BJ (cell line): Measurements from ENCODE around the gene MRPL16. TPM values are rescaled to one million over a fixed set of nuclear protein-coding genes. Genes with fewer than 3 reads are reported as not detected.

ENCODE experiments used
- CTCF ChIA-PET: fragments of 350-600 bp; formaldehyde crosslinking; extraction: SDS; loops from one replicate; lab custom pipeline; 2021; ENCODE audit warnings: antibody characterized with exemption, inconsistent platforms; lab: Yijun Ruan, JAX
- POLR2A ChIA-PET: fragments of 300-600 bp; sonication (Branson Sonifier 250); formaldehyde crosslinking; extraction: SDS; loops from one replicate; lab custom pipeline; 2021; ENCODE audit warnings: antibody characterized with exemption; lab: Charles Lee
- DNase-seq: peaks from one replicate; pipeline ENCODE4 v3.0.0-alpha.2; 2011; ENCODE audit warnings: low read depth
- H3K27me3 ChIP-seq: 2 replicates; pipeline ENCODE4 v1.6.0; 2011; ENCODE audit warnings: low read length; ENCODE audit not compliant: control insufficient read depth, insufficient read depth
- H3K36me3 ChIP-seq: 2 replicates; pipeline ENCODE4 v1.5.1; 2011; ENCODE audit warnings: low read length; ENCODE audit not compliant: control insufficient read depth, insufficient read depth
- H3K4me3 ChIP-seq: 2 replicates; pipeline ENCODE4 v1.5.1; 2011; ENCODE audit warnings: low read depth, mild to moderate bottlenecking, control low read depth, low read length
- polyA plus RNA-seq: library from polyadenylated mRNA; depleted of rRNA; stranded (reverse); fragments of >200 nt; gene quantifications from 2 replicates; pipeline ENCODE4 v1.2.3, GENCODE V29; 2011; rRNA removed
- TF ChIP-seq, protein P1 (sequence below): IDR thresholded peaks from 2 replicates; pipeline ENCODE4 v1.5.1; 2011; ENCODE audit warnings: low read depth, mild to moderate bottlenecking, control low read depth, inconsistent platforms, low read length, moderate library complexity; ENCODE audit not compliant: insufficient read depth

MRPL16 gene
- polyA plus RNA-seq, 1 experiment = 47.0 TPM

DNA sequence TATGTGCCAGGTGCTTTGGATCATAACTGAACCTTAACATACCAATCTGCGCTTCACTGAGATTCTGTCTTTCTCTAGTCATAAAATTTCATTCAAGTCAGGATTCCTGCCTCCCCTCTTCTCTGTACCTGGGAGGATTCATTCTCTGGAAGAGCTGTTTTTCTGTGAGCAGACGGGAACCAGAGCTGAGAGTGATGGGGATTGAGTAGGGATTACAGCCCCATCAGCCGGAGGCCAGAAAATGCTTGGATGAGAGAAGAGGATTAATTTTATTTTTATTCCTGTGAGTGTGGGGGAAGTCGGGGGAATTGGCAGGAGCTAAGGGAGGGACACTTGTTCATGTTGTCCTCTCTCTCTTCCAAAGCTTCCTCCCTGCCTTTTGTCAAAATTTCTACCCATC, 50.7 kb downstream of the MRPL16 start:
- Histone ChIP-seq H3K27me3 (no peaks in the 10 kb centered on the region), H3K4me3 (no peak overlapping the region), H3K36me3 (no peaks in the 10 kb centered on the region)
- POLR2A ChIA-PET = interaction anchor here (0.5 kb wide), 1 partner anchor 41 kb away, joined by 15 read pairs; no protein-coding TSS in a partner anchor
- DNase-seq = no peak
- CTCF ChIA-PET = interaction anchor here (1.0 to 1.6 kb wide), 2 partner anchors 26 to 42 kb away, joined by 3 to 4 read pairs; no protein-coding TSS in a partner anchor
- TF ChIP-seq, protein P1, sequence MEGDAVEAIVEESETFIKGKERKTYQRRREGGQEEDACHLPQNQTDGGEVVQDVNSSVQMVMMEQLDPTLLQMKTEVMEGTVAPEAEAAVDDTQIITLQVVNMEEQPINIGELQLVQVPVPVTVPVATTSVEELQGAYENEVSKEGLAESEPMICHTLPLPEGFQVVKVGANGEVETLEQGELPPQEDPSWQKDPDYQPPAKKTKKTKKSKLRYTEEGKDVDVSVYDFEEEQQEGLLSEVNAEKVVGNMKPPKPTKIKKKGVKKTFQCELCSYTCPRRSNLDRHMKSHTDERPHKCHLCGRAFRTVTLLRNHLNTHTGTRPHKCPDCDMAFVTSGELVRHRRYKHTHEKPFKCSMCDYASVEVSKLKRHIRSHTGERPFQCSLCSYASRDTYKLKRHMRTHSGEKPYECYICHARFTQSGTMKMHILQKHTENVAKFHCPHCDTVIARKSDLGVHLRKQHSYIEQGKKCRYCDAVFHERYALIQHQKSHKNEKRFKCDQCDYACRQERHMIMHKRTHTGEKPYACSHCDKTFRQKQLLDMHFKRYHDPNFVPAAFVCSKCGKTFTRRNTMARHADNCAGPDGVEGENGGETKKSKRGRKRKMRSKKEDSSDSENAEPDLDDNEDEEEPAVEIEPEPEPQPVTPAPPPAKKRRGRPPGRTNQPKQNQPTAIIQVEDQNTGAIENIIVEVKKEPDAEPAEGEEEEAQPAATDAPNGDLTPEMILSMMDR = no peak

DNA sequence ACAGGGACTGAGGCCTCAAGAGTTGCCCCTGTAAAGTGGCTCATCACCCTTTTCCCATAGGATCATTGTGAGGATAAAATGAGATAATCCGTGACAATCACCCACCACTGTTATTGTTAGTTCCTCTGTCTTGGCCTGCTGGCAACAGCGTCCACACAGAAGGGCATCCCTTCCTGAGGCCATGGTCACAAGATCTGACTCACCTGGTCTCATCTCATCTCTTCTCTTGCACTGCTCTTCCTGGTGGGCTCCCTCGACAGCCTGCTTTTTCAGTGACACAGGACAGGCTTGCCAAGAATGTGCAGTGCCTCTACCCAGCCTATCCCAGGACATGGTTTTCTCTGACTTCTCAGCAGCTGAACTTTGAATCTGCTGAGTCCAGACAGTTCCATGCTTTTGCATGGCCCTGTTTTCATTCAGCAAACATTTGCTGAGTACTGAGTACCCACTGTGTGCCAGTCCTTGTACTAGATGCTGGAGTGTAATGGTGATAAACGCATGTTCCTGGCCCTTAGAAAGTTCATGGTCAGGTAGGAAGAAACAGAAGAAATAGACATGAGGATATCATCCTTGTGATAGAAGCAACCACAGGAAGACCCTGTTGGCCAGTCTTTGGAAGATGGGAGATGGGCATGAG, 52.1 kb downstream of the MRPL16 start:
- no peaks in the 10 kb centered on the region for H3K27me3 ChIP-seq
- ChIA-PET POLR2A (no interaction called here), CTCF (interaction anchor here (1.6 to 9.5 kb wide), 2 partner anchors 27 to 44 kb away, joined by 4 to 181 read pairs; partner anchors contain the start of gene MRPL16)
- TF ChIP-seq, protein P1 = no peak
- no peaks in the 10 kb centered on the region for H3K36me3 ChIP-seq
- H3K4me3 ChIP-seq = no peak overlapping the region
- DNase-seq = no peak

DNA sequence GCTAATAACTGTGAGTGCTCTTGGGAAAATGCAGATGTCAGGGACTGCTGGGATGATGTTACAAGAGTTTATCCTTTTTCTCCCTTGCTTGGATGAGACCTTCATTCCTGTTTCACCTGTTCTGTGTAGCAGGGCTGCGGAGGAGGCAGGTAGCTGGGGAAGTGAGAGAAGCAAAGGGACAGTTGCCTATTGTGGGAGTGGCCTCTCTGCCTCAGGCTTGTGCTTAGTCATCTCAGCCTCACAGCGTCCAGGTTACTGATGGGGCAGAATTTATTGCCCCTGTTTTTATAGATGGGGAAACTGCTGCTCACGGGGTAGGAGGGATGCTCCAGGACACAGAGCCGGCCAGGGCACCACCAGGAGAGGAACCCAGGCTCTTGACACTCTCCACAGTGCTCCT, 53.7 kb downstream of the MRPL16 start:
- TF ChIP-seq, protein P1 = no peak
- Histone ChIP-seq H3K36me3 (no peaks in the 10 kb centered on the region), H3K4me3 (no peak overlapping the region), H3K27me3 (no peaks in the 10 kb centered on the region)
- no peak for DNase-seq
- CTCF ChIA-PET = interaction anchor here (1.8 to 9.5 kb wide), 2 partner anchors 35 to 46 kb away, joined by 4 to 181 read pairs; partner anchors contain the start of gene MRPL16
- POLR2A ChIA-PET = no interaction called here

DNA sequence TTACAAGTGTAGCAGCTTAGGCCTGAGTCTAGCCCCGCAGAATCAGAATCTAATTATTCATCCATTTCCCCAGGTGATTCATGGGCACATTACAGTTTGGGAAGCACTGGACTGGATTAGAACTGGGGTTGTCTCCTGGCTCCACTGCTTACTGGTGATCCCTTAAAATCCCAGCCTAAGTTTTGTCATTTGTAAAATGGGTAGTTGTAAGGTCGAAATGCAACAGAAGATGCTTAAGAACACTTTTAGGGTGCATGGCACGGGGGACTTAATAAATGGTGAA, 54.1 kb downstream of the MRPL16 start:
- H3K4me3 ChIP-seq = no peak overlapping the region
- POLR2A ChIA-PET = no interaction called here
- H3K27me3 ChIP-seq = no peaks in the 10 kb centered on the region
- no peaks in the 10 kb centered on the region for H3K36me3 ChIP-seq
- CTCF ChIA-PET = interaction anchor here (1.8 to 9.5 kb wide), 3 partner anchors 9 to 46 kb away, joined by 4 to 181 read pairs (median 24); partner anchors contain the start of gene MRPL16
- TF ChIP-seq, protein P1 = no peak
- DNase-seq = no peak

Other genes with a start within 250 kb of the MRPL16 start
- 10.0 and 16.1 TPM in 2 replicates for gene OSBP, start 195.0 kb downstream of the MRPL16 start, polyA plus RNA-seq
- 33.6 and 34.3 TPM in 2 replicates for gene PATL1, start 141.7 kb downstream of the MRPL16 start, polyA plus RNA-seq
- gene OR10V1, start 96.9 kb downstream of the MRPL16 start, polyA plus RNA-seq = not detected in 2 replicates
- 8.8 and 11.4 TPM in 2 replicates for gene STX3, start 55.4 kb downstream of the MRPL16 start, polyA plus RNA-seq
- not detected in 2 replicates for gene CBLIF, start 34.7 kb upstream of the MRPL16 start, polyA plus RNA-seq
- gene TCN1, start 55.7 kb upstream of the MRPL16 start, polyA plus RNA-seq = not detected in 2 replicates
- not detected in 2 replicates for gene OOSP3, start 68.0 kb upstream of the MRPL16 start, polyA plus RNA-seq
- not detected in 2 replicates for gene OOSP1, start 127.7 kb upstream of the MRPL16 start, polyA plus RNA-seq
- not detected in 2 replicates for gene OOSP4A, start 153.3 kb upstream of the MRPL16 start, polyA plus RNA-seq
- not detected in 2 replicates for gene OOSP4B, start 206.4 kb upstream of the MRPL16 start, polyA plus RNA-seq
- gene OOSP2, start 229.6 kb upstream of the MRPL16 start, polyA plus RNA-seq = not detected in 2 replicates
- not detected in 2 replicates for gene MS4A3, start 245.9 kb upstream of the MRPL16 start, polyA plus RNA-seq